GM08714 (cell line): ENCODE data around the gene TMEM40.

Experiments used
- H3K4me3 ChIP-seq: fragments of 200-500 bp; sonication (Bioruptor generic); 2 replicates; pipeline ENCODE4 v1.5.1; 2014; ENCODE audit warnings: mild to moderate bottlenecking, low read length, inconsistent platforms
- ZNF274 ChIP-seq: IDR thresholded peaks from 2 replicates; pipeline ENCODE4 v1.6.1; 2012; ENCODE audit warnings: mild to moderate bottlenecking, low read depth, low read length

TMEM40 gene

DNA sequence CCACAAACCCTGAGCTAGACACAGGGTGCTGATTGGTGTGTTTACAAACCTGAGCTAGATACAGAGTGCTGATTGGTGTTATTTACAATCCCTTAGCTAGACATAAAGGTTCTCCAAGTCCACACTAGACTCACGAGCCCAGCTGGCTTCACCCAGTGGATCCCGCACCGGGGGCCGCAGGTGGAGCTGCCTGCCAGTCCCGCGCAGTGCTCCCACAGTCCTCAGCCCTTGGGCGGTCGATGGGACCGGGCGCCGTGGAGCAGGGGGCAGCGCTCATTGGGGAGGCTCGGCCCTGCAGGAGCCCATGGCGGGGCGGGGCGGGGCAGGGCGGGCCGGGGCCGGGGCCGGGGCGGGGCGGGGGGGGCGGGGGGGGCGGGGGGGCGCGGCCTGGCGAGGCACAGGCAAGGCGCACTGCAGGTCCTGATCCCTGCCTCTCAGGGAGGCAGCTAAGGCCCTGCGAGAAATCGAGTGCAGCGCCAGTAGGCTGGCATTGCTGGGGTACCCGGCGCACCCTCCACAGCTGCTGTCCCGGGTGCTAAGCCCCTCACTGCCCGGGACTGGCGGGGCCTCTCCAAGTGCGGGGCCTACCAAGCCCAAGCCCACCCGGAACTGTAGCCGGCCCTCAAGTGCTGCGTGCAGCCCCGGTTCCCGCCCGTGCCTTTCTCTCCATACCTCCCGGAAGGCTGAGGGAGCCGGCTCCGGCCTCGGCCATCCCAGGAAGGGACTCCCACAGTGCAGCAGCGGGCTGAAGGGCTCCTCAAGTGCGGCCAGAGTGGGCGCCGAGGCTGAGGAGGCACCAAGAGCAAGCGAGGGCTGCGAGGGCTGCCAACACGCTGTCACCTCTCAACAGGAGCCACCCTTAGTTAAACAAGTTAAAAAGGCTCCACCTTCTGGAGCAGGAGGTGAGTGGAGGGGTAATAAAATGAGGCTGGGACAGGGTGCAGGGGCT lies 9.8 kb upstream of the TMEM40 start:
- TF ChIP-seq ZNF274, result no peak
- no peak overlapping the region for H3K4me3 ChIP-seq

- TF ChIP-seq ZNF274, result no peak
Observed at GRCh38 chr3:12766541-12766940, 7.5 kb upstream of the TMEM40 start.

DNA sequence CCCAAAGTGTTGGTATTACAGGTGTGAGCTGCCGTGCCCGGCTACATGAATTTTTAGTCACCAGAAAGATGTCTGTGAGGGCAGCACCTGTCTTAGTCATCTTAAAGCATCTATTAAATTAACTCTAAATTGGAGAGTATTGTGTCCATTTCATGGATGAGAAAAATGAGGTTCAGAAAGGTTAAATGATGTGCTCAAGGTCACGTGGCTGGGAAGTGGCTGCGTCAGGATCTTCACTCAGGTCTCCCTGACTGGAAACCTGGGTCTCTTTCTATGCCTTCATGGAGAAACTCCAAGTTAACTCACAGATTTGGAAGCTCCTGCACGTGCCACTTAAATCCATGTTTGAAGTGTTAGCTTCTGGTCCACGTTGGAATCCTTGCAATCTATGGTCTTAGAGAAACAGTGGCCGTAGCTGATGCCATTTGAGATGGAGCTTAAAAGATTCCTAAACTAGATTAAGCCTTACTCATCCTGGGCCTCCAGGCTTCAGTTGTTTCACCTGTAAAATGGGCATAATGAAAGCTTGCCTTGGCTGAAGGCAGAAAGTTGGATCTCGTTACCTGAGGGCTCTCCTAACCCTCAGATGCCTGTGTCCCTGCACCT lies 5.2 kb upstream of the TMEM40 start:
- no peak for TF ChIP-seq ZNF274

More at GRCh38 chr3:12766541-12766940, 7.5 kb upstream of the TMEM40 start:
- no peak overlapping the region for H3K4me3 ChIP-seq

DNA sequence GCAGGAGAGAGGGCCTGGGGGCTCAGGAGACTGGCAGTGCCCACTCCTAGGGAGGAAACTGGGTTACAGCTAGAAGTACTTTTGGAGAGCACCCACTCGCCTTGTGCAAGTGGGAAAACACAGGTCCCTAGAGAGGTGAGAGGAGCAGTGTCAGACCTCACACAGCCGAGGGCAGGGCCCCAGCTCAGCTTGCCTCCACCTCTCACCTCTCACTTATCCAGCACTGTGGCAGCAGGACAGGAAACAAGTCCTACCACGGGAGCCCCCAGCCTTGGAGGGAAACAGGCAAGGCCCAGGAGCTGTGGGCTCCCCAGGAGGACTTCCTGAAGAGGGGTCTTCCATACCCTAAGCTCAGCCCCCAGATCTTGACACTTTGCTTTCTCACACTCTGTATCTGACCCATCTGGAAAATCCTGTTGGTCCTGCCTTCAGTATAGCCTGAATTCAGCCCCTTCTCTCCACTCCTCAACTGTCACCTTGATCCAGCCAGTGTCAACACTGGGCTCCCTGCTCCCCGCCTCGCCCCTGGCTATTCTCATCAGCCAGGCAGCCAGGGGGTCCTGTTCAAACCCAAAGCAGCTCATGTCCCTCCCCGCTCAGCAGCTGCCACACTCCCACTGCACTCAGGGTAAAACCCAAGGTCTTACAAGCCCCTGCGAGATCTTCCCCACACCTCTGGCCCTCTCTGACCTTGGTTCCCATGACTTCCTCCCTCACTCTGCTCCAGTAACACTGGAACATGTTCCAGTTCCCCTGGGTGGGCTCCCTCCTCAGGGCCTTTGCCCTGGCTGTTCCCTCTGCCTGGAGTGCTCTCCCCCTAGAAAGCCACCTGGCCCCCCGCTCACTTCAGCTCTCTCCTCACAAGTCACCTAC lies 870 bp upstream of the TMEM40 start:
- no peak overlapping the region for H3K4me3 ChIP-seq
- TF ChIP-seq ZNF274, result no peak

More for the DNA sequence above, 5.2 kb upstream of the TMEM40 start:
- no peak overlapping the region for H3K4me3 ChIP-seq

DNA sequence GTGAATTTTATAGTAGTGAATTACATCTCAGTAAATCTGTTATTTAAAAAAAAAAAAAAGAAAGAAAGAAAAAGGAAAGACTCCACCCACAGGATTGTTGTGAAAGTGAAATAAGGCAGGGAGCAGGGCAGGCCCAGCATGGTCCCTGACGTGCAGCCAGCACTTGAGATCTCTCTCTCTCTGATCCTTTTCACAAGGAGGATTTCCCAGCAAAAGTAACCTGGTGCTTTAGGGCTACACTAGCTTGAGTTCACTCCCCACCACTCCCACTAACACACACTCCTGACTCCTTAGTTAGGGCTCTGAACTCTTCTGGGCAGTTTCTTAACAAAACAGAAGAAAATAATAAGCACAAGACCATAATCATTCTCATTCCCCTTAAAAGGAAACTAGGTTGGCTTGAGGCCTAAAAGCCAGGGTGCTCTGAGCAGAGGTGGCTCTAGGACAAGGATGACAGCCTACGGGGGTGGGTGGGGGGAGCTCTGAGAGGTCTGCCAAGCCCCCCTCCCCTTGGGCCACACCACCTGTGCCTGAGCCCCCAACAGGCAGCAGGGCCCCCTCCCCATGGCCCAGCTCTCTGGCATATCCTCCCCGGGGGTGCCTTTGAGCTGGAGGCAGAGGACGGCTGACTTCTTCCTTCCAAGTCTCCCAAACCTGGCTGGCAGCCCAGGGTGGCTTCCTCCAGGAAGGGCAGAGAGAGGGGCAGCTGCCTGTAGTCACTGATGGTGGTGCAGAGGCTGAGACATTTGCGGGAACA lies 856 bp downstream of the TMEM40 start:
- H3K4me3 ChIP-seq, result no peak overlapping the region
- no peak for TF ChIP-seq ZNF274

DNA sequence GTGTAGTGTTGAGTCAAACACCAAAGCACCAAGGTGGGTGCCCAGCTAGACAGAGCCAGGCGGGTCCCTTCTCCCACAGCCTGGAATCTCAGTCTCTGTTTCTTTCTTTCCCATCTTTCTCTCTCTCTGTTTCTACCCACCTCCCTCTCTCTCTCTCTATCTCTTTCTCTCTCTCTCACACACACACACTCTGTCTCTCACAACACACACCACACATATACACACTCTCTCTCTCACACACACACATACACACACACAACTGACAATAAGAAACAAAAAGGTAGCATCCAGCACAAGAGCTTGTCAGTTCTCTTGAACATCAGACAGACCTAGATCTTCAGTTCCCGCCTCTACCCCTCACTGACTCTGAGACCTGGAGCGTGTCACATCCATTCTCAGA lies 2.4 kb downstream of the TMEM40 start:
- no peak for TF ChIP-seq ZNF274
- no peak overlapping the region for H3K4me3 ChIP-seq

DNA sequence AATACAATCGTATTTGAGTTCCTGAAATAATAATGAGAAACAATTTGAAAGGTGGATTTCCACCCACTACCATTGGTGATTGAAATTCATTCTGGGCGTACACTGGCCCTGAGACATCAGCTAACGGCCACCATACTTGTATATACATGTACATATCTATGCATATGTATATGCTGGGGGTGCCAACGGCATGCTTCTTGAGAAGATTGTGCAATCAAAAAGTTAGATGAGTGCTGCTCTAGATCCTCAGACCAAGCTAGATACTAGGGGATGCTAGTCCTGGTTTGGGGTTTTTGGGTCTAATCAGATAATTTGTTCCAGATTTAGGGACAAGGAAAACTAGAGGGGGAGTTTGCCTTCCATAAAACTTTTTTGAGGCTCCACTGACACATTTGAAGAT lies 2.9 kb downstream of the TMEM40 start:
- no peak overlapping the region for H3K4me3 ChIP-seq
- TF ChIP-seq ZNF274, result no peak

DNA sequence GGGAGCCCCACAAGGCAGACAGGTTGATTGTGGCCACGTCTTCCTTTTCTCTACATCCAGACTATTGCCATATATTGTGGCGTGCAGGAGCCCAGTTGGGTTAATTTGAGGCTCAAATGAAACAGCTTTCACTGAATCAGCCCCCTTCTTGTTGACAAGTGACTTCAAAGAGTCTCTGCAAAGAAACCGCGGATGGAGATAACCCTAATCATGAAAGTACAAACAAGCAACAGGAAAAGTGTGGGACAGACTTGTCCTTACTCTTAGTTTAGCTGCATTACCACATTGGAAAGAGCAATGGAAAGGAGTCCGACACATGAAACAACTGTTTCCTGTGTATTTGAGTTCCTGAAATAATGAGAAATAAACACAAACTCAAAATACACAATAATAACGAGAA lies 3.3 kb downstream of the TMEM40 start:
- no peak for TF ChIP-seq ZNF274
- H3K4me3 ChIP-seq, result no peak overlapping the region

GRCh38 chr3:12754313-12754712 lies 4.7 kb downstream of the TMEM40 start:
- H3K4me3 ChIP-seq, result no peak overlapping the region
- no peak for TF ChIP-seq ZNF274

DNA sequence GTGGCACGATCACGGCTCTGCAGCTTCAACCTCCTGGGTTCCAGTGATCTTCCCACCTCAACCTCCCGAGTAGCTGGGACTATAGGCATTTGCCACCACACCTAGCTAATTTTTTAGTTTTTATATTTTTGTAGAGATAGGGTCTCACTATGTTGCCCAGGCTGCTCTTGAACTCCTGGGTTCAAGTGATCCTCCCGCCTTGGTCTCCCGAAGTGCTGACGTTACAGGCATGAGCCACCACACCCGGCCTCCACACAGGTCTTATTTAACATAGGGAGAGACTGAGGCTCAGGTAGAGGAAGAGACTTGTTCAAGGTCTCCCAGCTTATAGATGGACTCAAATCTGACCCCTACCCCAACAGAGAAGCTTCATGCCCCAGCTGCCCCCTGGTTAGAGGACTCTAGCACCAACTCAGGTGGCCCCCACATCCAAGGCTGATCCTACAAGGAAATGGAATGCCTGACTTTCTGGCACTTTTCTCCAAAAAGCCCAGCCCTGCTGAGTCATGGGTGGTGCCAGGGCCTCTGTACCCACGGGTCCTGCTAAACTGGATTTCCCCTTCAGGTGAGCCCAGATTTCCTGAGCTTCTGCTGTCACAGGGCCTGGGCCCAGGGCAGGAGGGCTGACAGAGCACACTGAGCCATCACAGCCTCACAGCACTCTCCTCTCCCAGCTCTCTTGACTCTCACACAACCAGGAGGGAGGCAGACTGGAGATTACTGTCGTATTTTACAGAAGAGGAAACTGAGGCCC lies 5.6 kb downstream of the TMEM40 start:
- no peak overlapping the region for H3K4me3 ChIP-seq
- no peak for TF ChIP-seq ZNF274

DNA sequence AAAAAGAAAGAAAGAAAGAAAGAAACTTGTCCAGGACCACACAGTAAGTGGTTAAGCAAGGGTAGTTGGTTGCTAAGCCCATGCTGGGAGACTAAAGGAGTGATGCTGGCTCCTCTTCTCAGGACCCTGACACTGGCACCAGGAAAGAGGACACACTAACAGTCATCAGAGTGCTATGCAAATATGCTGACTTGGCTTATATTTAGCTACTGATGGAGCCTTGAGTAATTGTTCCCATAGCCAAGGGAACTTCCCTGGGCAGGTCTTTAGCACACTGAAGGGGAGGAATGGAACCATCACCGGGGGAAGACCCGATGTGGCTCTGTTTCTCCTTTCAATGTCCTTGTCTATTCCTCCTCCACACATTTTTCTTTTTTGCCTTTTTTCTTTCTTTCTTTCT lies 6.2 kb downstream of the TMEM40 start:
- no peak for TF ChIP-seq ZNF274
- H3K4me3 ChIP-seq, result no peak overlapping the region

DNA sequence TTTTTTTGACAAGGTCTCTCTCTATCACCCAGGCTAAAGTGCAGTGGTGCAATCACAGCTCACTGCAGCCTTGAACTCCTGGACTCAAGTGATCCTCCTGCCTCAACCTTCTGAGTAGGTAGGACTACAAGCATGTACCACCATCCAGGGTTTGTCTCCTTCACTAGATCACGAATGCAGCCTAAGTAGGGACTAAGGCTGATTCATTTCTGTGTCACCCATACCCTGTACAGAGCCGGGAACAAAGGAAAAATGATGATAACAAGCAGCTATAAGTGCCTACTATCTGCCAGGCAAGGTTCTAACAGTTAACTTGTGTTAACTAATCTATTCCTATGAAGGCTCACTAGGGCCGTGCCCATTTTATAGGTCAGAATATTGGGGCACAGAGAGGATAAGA lies 7.0 kb downstream of the TMEM40 start:
- H3K4me3 ChIP-seq, result no peak overlapping the region
- TF ChIP-seq ZNF274, result no peak

DNA sequence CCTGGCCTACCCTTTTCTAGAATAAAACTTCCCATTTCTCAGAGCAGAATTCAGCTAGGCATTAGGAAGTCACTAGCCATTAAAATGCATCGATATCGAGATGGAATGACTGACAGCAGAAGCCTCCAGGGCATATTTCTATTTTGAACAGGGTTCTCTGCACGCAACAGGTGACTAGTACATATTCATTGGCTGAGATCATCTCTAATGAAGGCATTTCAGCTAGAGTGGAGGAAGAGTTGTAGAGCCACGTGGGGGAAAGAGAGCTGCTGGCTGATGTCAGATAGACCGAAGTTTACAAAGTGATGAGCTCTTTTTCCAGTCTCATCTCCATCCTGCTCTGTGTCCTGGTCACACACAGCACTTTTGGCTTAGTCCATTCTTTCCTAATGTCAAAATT lies 7.5 kb downstream of the TMEM40 start:
- no peak overlapping the region for H3K4me3 ChIP-seq
- TF ChIP-seq ZNF274, result no peak
